Activated B cell treated with CpG ODN at 0.5 μM for 24 hours (primary cell): ENCODE measurements around the gene WNT2. TPM values are rescaled to one million over a fixed set of nuclear protein-coding genes. Genes with fewer than 3 reads are reported as not detected.

Source experiments
- ATAC-seq: fragments of 200-7000 bp; cut with Tn5 transposase; one replicate; pipeline ENCODE4 v1.10.0; 2021; ENCODE audit warnings: low read depth, mild to moderate bottlenecking, moderate library complexity
- CTCF ChIA-PET: fragments of 350-600 bp; sonication (Branson Sonifier 250); formaldehyde crosslinking; loops from one replicate; lab custom pipeline; 2021; ENCODE audit warnings: antibody characterized with exemption; lab: Charles Lee
- POLR2A ChIA-PET: fragments of 350-600 bp; sonication (Branson Sonifier 250); formaldehyde crosslinking; loops from one replicate; lab custom pipeline; 2021; ENCODE audit warnings: antibody characterized with exemption; lab: Charles Lee
- DNase-seq: peaks from one replicate; pipeline ENCODE4 v3.0.0; 2022
- H3K27ac Mint-ChIP-seq: one replicate; pipeline ENCODE4 v1.8.0; 2020; ENCODE audit warnings: mixed read lengths
- H3K27me3 Mint-ChIP-seq: one replicate; pipeline ENCODE4 v1.8.0; 2021; ENCODE audit warnings: mixed read lengths
- H3K36me3 Mint-ChIP-seq: one replicate; pipeline ENCODE4 v1.8.0; 2021; ENCODE audit warnings: low read depth, mixed read lengths
- H3K4me1 Mint-ChIP-seq: one replicate; pipeline ENCODE4 v1.8.0; 2021; ENCODE audit warnings: mixed read lengths
- H3K4me3 Mint-ChIP-seq: one replicate; pipeline ENCODE4 v1.8.0; 2020; ENCODE audit warnings: mild to moderate bottlenecking, mixed read lengths
- H3K9me3 Mint-ChIP-seq: one replicate; pipeline ENCODE4 v1.8.0; 2020; ENCODE audit warnings: mixed read lengths
- CTCF ChIP-seq: fragments of 200-600 bp; IDR thresholded peaks from one replicate; pipeline ENCODE4 v1.8.0; 2022; ENCODE audit warnings: antibody characterized with exemption, mild to moderate bottlenecking
- intact Hi-C: fragments of 100-400 bp; cut with micrococcal nuclease; formaldehyde crosslinking; loops from one replicate; pipeline ENCODE4 v1.15.1; 2024
- total RNA-seq: library from RNA; stranded (reverse); gene quantifications from 2 replicates; pipeline ENCODE4 v1.2.3, GENCODE V29; 2022

WNT2 gene
- total RNA-seq, 1 donor from 2014 or later = not detected

- Mint-ChIP-seq H3K4me1 (no peaks in the 10 kb centered on the region), H3K4me3 (no peak overlapping the region), H3K27me3 (peaks cover 14% of the 10 kb centered on the region), H3K27ac (no peak overlapping the region), H3K36me3 (no peaks in the 10 kb centered on the region), H3K9me3 (no peaks in the 10 kb centered on the region)
- POLR2A ChIA-PET = no interaction called here
- no peak for TF ChIP-seq CTCF
- DNase-seq (no peak), ATAC-seq (no peak)
- intact Hi-C loops = no loop called here
- CTCF ChIA-PET = no interaction called here
Observed at GRCh38 chr7:117271566-117271965, 51.3 kb downstream of the WNT2 start.

DNA sequence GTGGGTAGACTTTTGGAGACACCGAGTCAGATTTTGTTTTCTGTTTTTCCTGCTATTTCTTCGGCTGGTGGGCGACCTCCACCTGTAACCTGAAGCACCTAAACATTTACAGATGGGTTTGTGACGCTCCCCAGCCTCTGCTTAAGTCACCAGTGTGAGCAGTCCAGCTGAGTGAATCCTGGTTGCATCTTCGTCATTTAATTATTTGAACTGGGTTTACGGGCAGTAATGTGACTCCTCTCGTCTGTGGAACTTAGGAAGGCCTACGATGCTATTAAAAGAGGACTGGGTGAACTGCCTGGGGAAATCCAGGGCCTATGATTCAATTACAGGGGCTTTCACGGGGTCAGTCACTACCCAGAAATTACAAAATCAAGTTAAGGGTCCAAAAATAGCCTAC lies 52.5 kb downstream of the WNT2 start:
- POLR2A ChIA-PET = no interaction called here
- intact Hi-C loops = no loop called here

GRCh38 chr7:117269886-117270285 lies 53.0 kb downstream of the WNT2 start:
- no peaks in the 10 kb centered on the region for H3K9me3 Mint-ChIP-seq
- no peak for TF ChIP-seq CTCF
- CTCF ChIA-PET = no interaction called here
- no peaks in the 10 kb centered on the region for H3K4me1 Mint-ChIP-seq
- no peaks in the 10 kb centered on the region for H3K36me3 Mint-ChIP-seq
- peaks cover 13% of the 10 kb centered on the region for H3K27me3 Mint-ChIP-seq
- DNase-seq = no peak
- no peak overlapping the region for H3K4me3 Mint-ChIP-seq
- H3K27ac Mint-ChIP-seq = no peak overlapping the region
- POLR2A ChIA-PET = no interaction called here
- ATAC-seq = no peak
- intact Hi-C loops = no loop called here

More for the DNA sequence above, 52.5 kb downstream of the WNT2 start:
- no peak for ATAC-seq
- Mint-ChIP-seq H3K4me1 (no peaks in the 10 kb centered on the region), H3K9me3 (no peaks in the 10 kb centered on the region), H3K36me3 (no peaks in the 10 kb centered on the region), H3K4me3 (no peak overlapping the region), H3K27me3 (peaks cover 14% of the 10 kb centered on the region), H3K27ac (no peak overlapping the region)
- DNase-seq = no peak
- TF ChIP-seq CTCF = no peak
- CTCF ChIA-PET = no interaction called here

DNA sequence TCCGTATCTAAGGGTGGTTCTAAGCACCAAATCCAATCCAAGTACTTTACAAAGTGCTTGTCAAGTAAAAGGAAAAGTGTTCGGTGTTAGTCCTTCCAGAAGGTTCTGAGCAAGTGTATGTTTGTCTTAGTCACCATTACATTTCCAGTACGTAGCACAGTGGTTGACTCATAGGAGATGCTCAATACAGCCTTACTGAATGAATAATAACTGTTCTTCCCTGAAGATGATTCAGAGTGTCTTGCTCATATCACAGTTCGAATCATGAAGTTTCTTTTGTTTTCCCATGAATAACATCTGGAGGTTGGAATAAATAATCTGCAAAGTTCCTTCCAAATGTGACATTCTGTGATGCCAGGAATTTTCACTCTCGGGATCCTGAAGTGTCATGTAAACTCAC lies 53.4 kb downstream of the WNT2 start:
- ChIA-PET CTCF (no interaction called here), POLR2A (no interaction called here)
- TF ChIP-seq CTCF = no peak
- intact Hi-C loops = no loop called here
- no peaks in the 10 kb centered on the region for H3K9me3 Mint-ChIP-seq
- no peak overlapping the region for H3K4me3 Mint-ChIP-seq
- no peak for ATAC-seq
- H3K27ac Mint-ChIP-seq = no peak overlapping the region
- no peaks in the 10 kb centered on the region for H3K36me3 Mint-ChIP-seq
- no peaks in the 10 kb centered on the region for H3K4me1 Mint-ChIP-seq
- peaks cover 11% of the 10 kb centered on the region for H3K27me3 Mint-ChIP-seq
- DNase-seq = no peak

GRCh38 chr7:117264716-117265115 lies 58.1 kb downstream of the WNT2 start:
- POLR2A ChIA-PET = no interaction called here
- intact Hi-C loops = no loop called here
- TF ChIP-seq CTCF = no peak
- Mint-ChIP-seq H3K4me1 (no peaks in the 10 kb centered on the region), H3K9me3 (no peaks in the 10 kb centered on the region), H3K4me3 (no peak overlapping the region), H3K27me3 (no peaks in the 10 kb centered on the region), H3K27ac (no peak overlapping the region), H3K36me3 (no peaks in the 10 kb centered on the region)
- DNase-seq = no peak
- no peak for ATAC-seq
- CTCF ChIA-PET = no interaction called here
